ENCODE measurements around the gene NTSR2.

GRCh38 chr2:11669454-11670291, at the start of gene NTSR2:
- TF ChIP-seq E2F4 (IDR thresholded peaks at IDR 0.05; ENCODE audit: low read depth, low read length), result no peak
- TF ChIP-seq CTCF (IDR thresholded peaks at IDR 0.05 in 2 of 3, conservative IDR thresholded peaks at IDR 0.05 in 1 of 3; ENCODE audit: control insufficient read depth in 2 of 3, extremely low read depth in 1 of 3, insufficient read depth in 1 of 3, low read depth in 3 of 3, low read length in 3 of 3), result no peak
- TF ChIP-seq HDAC6 (IDR thresholded peaks at IDR 0.05; ENCODE audit: unreplicated experiment), result no peak
